GM21423 (cell line): ENCODE data around the gene ERI2.
A peak's percentile ranks its signal among the peaks of the same experiment; 100 is the strongest.
"Not testable (repeated sequence)": the region's sequence is repeated elsewhere in the genome, so short reads cannot be mapped to it uniquely, and the experiment has no call there.

Experiments
- ATAC-seq: cut with Tn5 transposase; IDR thresholded peaks from one replicate; pipeline ENCODE4 v1.9.1; 2021; ENCODE audit warnings: mild to moderate bottlenecking, moderate library complexity; ENCODE audit not compliant: unreplicated experiment

The ERI2 gene

DNA sequence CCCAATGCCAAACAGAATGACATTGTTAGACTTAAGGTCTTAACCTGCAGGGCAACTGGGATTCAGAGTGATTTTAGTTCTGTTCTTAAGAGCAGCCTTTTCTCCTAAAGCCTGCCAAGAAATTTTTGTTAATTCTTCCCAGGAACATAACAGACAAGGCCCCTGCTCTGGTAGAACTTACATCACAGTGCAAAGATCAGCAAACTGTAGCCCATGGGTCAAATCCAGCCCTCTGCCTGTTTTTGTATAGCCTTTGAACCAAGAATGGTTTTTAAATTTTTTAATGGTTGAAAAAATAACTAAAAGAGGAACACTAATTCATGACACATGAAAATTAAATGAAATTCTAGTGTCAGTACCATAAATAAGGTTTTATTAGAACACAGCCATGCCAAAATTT, 38.7 kb downstream of the ERI2 start:
- ATAC-seq: no peak

DNA sequence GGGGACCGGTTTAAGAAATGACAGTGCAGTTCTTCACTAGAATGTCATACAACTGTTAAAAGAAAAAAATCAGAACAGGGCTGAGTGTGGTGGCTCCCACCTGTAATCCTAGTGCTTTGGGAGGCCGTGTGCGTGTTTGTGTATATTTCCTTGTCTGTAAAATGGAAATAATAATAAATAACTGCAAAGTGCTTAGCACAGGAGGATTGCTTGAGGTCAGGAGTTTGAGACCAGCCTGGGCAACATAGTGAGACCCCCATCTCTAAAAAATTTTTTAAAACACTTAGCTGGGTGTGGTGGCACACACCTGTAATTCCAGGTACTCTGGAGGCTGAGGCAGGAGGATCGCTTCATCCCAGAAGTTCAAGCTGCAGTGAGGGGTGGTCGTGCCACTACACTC, 40.0 kb downstream of the ERI2 start:
- no peak for ATAC-seq

- ATAC-seq: no peak
Measured at GRCh38 chr16:20765732-20766131, 40.5 kb downstream of the ERI2 start.

DNA sequence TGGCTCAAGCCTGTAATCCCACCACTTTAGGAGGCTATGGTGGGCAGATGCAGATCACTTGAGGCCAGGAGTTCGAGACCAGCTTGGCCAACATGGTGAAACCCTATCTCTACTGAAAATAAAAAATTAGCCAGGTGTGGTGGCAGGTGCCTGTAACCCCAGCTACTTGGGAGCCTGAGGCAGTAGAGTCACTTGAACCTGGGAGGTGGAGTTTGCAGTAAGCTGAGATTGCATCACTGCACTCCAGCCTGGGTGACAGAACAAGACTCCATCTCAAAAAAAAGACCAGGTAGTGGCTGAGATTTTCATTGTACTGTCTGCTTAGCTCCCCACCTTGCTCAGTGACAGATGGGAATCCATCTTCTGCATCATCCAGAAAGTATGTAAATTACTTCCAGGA, 41.8 kb downstream of the ERI2 start:
- not testable (repeated sequence) for ATAC-seq

DNA sequence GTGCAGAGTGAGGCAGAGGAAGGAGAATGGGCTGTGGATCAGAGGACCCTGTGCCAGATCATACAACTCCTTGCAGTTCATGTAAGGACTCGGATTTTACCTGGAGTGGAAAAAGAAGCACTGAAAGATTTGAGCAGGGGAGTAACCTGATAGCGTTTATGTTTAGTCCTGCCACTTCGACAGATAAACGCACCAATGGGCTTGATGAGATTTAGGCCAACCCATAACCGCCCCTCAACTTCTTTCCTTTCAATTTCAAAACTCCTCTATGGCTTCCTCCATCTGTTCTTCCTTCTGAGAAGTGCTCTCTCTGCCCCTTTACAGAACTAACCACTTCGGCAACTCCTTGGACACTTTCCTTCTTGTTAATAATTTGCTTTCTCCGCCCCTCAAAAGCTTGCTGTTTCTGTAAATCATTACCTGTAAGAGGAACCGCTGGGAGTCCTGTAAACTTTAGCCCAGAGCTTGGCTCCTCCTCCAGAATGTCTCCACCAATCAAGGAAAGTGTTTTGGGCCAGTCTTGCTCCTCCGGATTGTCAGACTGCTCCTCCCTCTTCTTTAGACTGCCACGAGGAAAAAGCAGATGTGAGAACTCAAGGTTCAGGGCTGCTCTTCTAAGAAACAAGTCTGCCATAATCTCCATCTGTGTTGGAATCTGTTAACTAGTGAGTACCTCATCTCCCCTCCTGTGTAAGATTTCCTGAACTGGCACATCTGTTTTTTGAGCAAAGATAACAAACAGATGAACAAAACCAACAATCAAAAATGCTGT, 42.6 kb downstream of the ERI2 start, which contains the start of gene ACSM3:
Gene ACSM3, plus strand, starts transcription at position 554 of the 772 bp plus-strand sequence. CDS start 6,021 bp downstream, outside the sequence.
- peak; percentile 98 for ATAC-seq

DNA sequence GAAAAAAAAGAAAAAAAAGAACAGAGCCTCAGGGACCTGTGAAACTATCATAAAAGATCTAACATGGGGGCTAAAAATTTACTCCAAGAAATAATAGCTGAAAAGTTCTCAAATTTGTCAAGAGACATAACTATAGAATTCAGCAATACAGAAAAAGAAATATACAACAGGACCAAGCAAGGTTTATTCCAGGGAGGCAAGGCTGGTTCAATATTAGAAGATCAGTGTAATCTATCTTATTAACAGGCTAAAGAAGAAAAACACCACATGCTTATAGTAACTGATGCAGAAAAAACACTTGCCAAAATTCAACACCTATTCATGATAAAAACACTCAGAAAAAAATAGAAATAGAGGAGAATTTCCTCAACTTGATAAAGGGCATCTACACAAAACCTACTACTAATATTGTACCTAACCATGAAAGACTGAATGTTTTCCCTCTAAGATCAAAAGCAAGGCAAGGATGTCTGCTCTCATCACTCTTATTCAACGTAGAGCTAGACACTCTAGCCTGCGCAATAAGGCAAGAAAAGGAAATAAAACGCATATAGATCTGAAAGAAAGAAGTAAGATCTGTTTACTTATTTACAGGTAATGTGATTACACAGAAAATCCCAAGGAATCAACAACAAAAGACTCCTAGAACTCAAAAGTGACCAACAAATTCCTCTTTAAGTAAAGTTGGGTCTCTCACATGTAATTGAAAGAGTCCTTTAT, 43.7 kb downstream of the ERI2 start:
- no peak for ATAC-seq

DNA sequence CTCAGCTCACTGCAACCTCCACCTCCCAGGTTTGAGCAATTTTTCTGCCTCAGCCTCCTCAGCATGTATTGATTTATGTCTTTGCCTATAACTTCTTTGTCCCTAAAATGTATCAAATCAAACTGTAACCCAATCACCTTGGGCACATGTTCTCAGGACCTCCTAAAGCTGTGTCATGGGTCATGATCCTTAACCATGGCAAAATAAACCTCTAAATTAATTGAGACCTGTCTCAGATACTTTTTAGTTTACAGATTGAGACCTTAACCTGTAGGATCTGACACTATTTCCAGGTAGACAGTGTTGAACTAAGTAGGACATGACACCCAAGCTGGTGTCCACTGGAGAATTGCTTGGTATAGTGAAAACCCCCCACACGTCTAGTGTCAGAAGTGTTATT, 45.1 kb downstream of the ERI2 start:
- ATAC-seq: no peak

GRCh38 chr16:20760346-20760745, 45.9 kb downstream of the ERI2 start:
- no peak for ATAC-seq

GRCh38 chr16:20755799-20756198, 50.5 kb downstream of the ERI2 start:
- ATAC-seq: not testable (repeated sequence)

- no peak for ATAC-seq
Measured at GRCh38 chr16:20755238-20755637, 51.0 kb downstream of the ERI2 start.

- no peak for ATAC-seq
Measured at GRCh38 chr16:20753727-20754126, 52.5 kb downstream of the ERI2 start.

DNA sequence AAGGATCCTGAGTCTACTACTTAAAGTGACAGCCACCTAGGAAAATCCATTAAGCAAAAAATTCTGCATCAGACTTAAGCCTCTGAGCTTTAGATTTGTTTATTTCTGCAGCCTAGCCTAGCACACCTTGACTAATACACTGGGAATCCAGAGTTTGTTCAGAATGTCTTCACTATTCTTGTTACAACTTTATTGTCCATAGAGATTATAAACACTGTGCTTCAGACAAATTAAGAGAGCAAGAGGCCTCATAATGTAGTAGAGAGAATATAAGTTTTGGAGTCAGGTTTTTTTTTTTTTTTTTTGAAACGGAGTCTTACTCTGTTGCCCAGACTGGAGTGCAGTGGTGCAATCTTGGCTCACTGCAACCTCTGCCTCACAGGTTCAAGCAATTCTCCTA, 55.7 kb downstream of the ERI2 start:
- no peak for ATAC-seq

DNA sequence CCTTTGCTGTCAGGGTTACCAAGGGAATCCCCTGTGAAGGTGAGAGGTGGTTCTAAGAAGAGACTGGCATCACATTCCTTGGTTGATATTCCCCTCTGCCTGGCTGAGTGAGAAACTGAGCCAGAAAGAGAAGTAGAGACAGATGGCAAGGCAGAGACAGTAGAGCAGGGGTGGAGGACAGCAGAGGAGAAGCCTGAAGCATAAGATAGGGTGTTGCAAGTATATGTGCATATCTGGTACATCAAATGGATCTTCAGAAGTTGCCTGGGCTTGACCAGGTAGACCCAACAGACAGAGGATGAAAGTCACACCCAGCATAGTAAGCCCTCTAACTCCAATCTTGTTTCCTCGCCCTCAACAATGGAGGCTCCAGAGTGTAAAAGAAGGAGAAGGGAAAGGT, 56.8 kb downstream of the ERI2 start:
- no peak for ATAC-seq

- peak; percentile 69 for ATAC-seq
Measured at GRCh38 chr16:20747030-20747816, 59.0 kb downstream of the ERI2 start.

GRCh38 chr16:20746461-20746860, 59.8 kb downstream of the ERI2 start:
- no peak for ATAC-seq
